HepG2 (cell line): ENCODE results near the gene DOCK3. TPM values are rescaled to one million over a fixed set of nuclear protein-coding genes. Genes with fewer than 3 reads are reported as not detected.

Experiments used
- ADNP ChIP-seq: sonication (generic); formaldehyde crosslinking; IDR thresholded peaks from 2 replicates; pipeline ENCODE4 v1.4.0; 2020; ENCODE audit warnings: missing genetic modification reagents
- ARNTL ChIP-seq: sonication (generic); formaldehyde crosslinking; IDR thresholded peaks from 2 replicates; pipeline ENCODE4 v1.4.0; 2020; ENCODE audit warnings: mild to moderate bottlenecking, missing genetic modification reagents
- HOXA7 ChIP-seq: sonication (generic); formaldehyde crosslinking; IDR thresholded peaks from 2 replicates; pipeline ENCODE4 v1.8.1; 2022; ENCODE audit warnings: mild to moderate bottlenecking, missing genetic modification reagents, moderate library complexity
- RARA ChIP-seq: IDR thresholded peaks from 2 replicates; pipeline ENCODE4 v1.6.1; 2016; ENCODE audit warnings: missing genetic modification reagents, missing compliant biosample characterization
- SALL1 ChIP-seq: sonication (generic); formaldehyde crosslinking; IDR thresholded peaks from 2 replicates; pipeline ENCODE4 v1.8.0; 2022; ENCODE audit warnings: mild to moderate bottlenecking, missing genetic modification reagents
- SIN3B ChIP-seq: fragments of 150-350 bp; IDR thresholded peaks from 2 replicates; pipeline ENCODE4 v1.6.1; 2014; ENCODE audit warnings: low read length
- STAT6 ChIP-seq: sonication (generic); formaldehyde crosslinking; IDR thresholded peaks from 2 replicates; pipeline ENCODE4 v1.4.0; 2020; ENCODE audit warnings: missing genetic modification reagents, mild to moderate bottlenecking, borderline replicate concordance
- THAP9 ChIP-seq: sonication (generic); formaldehyde crosslinking; IDR thresholded peaks from 2 replicates; pipeline ENCODE4; 2020; ENCODE audit warnings: missing genetic modification reagents, mild to moderate bottlenecking, borderline replicate concordance
- XRCC5 ChIP-seq: fragments of 200-400 bp; formaldehyde crosslinking; optimal IDR thresholded peaks from 2 replicates; pipeline ENCODE3; 2017; ENCODE audit warnings: mild to moderate bottlenecking, low read length
- ZFP36 ChIP-seq: fragments of 150-350 bp; IDR thresholded peaks from 2 replicates; pipeline ENCODE4 v1.6.1; 2018; ENCODE audit warnings: borderline replicate concordance, low read length, low read depth; ENCODE audit not compliant: partially characterized antibody
- ZFP36L2 ChIP-seq: sonication (generic); formaldehyde crosslinking; IDR thresholded peaks from 2 replicates; pipeline ENCODE4 v1.4.0; 2020; ENCODE audit warnings: missing genetic modification reagents
- ZNF281 ChIP-seq: sonication (generic); formaldehyde crosslinking; IDR thresholded peaks from 2 replicates; pipeline ENCODE4 v1.4.0; 2020; ENCODE audit warnings: missing genetic modification reagents, borderline replicate concordance
- ZNF317 ChIP-seq: sonication (generic); formaldehyde crosslinking; IDR thresholded peaks from 2 replicates; pipeline ENCODE4 v1.5.0; 2020; ENCODE audit warnings: mild to moderate bottlenecking, missing genetic modification reagents
- ZNF574 ChIP-seq: sonication (generic); formaldehyde crosslinking; IDR thresholded peaks from 2 replicates; pipeline ENCODE4 v1.4.0; 2020; ENCODE audit warnings: missing genetic modification reagents
- ZNF629 ChIP-seq: sonication (generic); formaldehyde crosslinking; conservative IDR thresholded peaks from 2 replicates; pipeline ENCODE4 v1.5.0; 2020; ENCODE audit warnings: missing genetic modification reagents
- polyA plus RNA-seq, 8 experiments: library from polyadenylated mRNA; depleted of rRNA in 3 of 8; stranded (reverse) in 7 of 8; unstranded in 1 of 8; fragments of >200 nt; fragmentation: Illumina TruSeq in 4 of 8; extraction: Trizol in 4 of 8; gene quantifications; 2 replicates each; pipeline versions ENCODE4 v1.2.1 to v1.2.3, GENCODE V29; 2011 to 2016; ENCODE audit warnings: low read depth in 4 of 8, missing spikeins in 1 of 8, mixed read lengths in 1 of 8; ENCODE audit not compliant: insufficient read depth in 1 of 8
- total RNA-seq, 5 experiments: library from RNA; depleted of rRNA; stranded (reverse); fragments of >200 nt; fragmentation: Illumina TruSeq; extraction: Trizol; gene quantifications; 2 replicates each; pipeline ENCODE4 v1.2.3, GENCODE V29; 2016; ENCODE audit warnings: low read depth in 1 of 5

DOCK3 gene
- total and polyA plus RNA-seq, 2 of the 13 experiments (the other 11 are each of a cell fraction or from before 2014, with no cell fraction given) = not detected

- TF ChIP-seq ZNF574 (peak; percentile 27; the same call in 1 of the 2 replicates), ZNF317 (CRISPR knock-in tag) (0 out of 2 replicates have a peak, but pooled peaks have one; percentile 20), ZNF281 (CRISPR knock-in tag) (peak; percentile 38; the same call in 1 of the 2 replicates), SIN3B (no peak), ZFP36L2 (no peak), HOXA7 (CRISPR knock-in tag) (no peak), RARA (CRISPR knock-in tag) (no peak), ZNF629 (CRISPR knock-in tag) (0 out of 2 replicates have a peak, but pooled peaks have one; percentile 35), ARNTL (CRISPR knock-in tag) (no peak), STAT6 (no peak), ZFP36 (no peak), ADNP (CRISPR knock-in tag) (no peak), XRCC5 (peak; percentile 70), THAP9 (CRISPR knock-in tag) (no peak), SALL1 (CRISPR knock-in tag) (no peak)
These were observed 714.9 kb downstream of the DOCK3 start (continued) for GRCh38 chr3:51389423-51390183.
